HG03135 (cell line): Measurements from ENCODE around the gene PBRM1.

ENCODE experiments used
- ATAC-seq: cut with Tn5 transposase; IDR thresholded peaks from one replicate; pipeline ENCODE4 v1.9.1; 2021; ENCODE audit warnings: mild to moderate bottlenecking, moderate library complexity; ENCODE audit not compliant: unreplicated experiment

The PBRM1 gene

GRCh38 chr3:52537726-52538421 is 147.8 kb downstream of the PBRM1 start:
- ATAC-seq = no peak

GRCh38 chr3:52537165-52537620 is 148.5 kb downstream of the PBRM1 start:
- ATAC-seq = no peak

- ATAC-seq = peak; percentile 79
Observed at GRCh38 chr3:52536369-52537164, 149.1 kb downstream of the PBRM1 start, which contains the start of gene UQCC5. TSS of gene UQCC5 (plus strand) at chr3:52536605. CDS start at chr3:52536756, 151 bp downstream.

GRCh38 chr3:52536112-52536368 is 149.7 kb downstream of the PBRM1 start:
- ATAC-seq = no peak

- no peak for ATAC-seq
Observed at GRCh38 chr3:52535411-52536111, 150.2 kb downstream of the PBRM1 start.

GRCh38 chr3:52534281-52535183 is 151.2 kb downstream of the PBRM1 start:
- ATAC-seq = no peak

- ATAC-seq = peak; percentile 35
Observed at GRCh38 chr3:52533623-52534280, 152.0 kb downstream of the PBRM1 start, which contains the start of gene NT5DC2. TSS of gene NT5DC2 (minus strand) at chr3:52533857. CDS start at chr3:52533737, 120 bp downstream.

- ATAC-seq = no peak
Observed at GRCh38 chr3:52532838-52533622, 152.7 kb downstream of the PBRM1 start.

- ATAC-seq = no peak
Observed at GRCh38 chr3:52532517-52532837, 153.2 kb downstream of the PBRM1 start.

- no peak for ATAC-seq
Observed at GRCh38 chr3:52531860-52532516, 153.7 kb downstream of the PBRM1 start.

- no peak for ATAC-seq
Observed at GRCh38 chr3:52530918-52531826, 154.5 kb downstream of the PBRM1 start.

GRCh38 chr3:52529376-52530333 is 156.1 kb downstream of the PBRM1 start:
- ATAC-seq = no peak

- no peak for ATAC-seq
Observed at GRCh38 chr3:52528586-52529375, 156.9 kb downstream of the PBRM1 start.

- no peak for ATAC-seq
Observed at GRCh38 chr3:52527732-52528585, 157.8 kb downstream of the PBRM1 start.
